Activated CD4-positive, alpha-beta T cell treated with anti-CD3 and anti-CD28 coated beads, Interleukin-2, Interleukin-4, amounts not matched to agents 100 ng/mL and 50 ng/mL, durations not matched to agents 16 hours and 8 hours (primary cell): ENCODE data around the gene PPCDC.

Source experiments
- DNase-seq: peaks from one replicate; pipeline ENCODE4 v3.0.0-alpha.2; 2020; ENCODE audit warnings: low spot score

The PPCDC gene

DNA sequence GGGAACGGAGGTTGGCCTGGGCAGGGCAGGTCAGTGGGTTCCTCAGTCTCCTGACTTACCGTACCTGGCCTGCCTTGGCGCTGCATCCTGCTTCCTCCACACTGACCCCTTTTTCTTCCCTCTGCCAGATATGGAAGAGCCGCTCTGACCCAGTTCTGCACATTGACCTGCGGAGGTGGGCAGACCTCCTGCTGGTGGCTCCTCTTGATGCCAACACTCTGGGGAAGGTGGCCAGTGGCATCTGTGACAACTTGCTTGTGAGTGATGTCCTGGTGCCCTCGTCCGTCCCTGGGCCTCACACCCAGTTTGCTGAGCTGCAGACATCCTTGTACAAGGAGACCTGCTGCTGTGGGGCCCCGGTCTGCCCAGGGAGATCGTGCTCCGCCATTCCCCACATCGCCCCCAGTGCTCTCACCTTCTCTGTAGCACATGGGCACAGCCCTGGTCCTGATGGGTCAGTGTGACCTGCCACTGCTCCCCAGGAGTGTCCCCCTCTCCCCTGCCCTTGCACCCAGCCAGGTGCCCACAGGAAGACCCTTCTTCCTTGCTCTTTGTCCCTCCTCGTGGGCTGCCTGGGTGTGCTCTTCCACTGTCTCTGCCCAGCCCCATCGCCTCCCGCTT is 21.0 kb downstream of the PPCDC start:
- DNase-seq, result no peak

DNA sequence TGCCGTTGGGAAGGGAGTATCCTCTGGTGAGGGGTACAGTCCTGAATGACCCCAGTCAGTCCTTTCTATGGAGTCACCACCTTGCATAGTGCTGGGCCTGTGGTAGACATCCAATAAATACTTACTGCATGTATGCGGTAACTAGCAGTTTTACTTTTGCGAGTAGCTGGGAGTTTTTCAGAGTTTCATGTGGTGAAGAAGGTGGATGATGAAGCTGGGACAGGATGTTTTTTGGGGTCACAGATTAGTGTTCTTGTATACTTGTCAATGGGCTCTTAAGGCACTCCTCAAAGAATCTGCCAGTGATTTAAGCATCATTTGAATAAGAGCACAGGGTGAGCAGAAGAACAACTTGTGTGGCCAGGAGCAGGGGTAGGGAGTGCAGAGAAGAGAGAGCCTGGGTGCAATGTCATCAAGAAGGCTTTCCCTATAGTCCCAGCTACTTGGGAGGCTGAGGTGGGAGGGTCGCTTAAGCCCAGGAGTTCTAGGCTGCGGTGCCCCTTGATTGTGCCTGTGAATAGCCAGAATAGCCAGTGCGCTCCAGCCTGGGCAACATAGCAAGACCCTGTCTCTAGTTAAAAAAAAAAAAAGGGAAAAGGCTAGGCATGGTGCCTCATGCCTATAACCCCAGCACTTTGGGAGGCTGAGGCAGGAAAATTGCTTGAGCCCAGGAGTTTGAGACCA is 22.1 kb downstream of the PPCDC start:
- peak; percentile 51 for DNase-seq

GRCh38 chr15:75048394-75048793 is 25.0 kb downstream of the PPCDC start:
- no peak for DNase-seq

GRCh38 chr15:75049392-75049791 is 26.0 kb downstream of the PPCDC start:
- no peak for DNase-seq

- no peak for DNase-seq
These were observed 26.9 kb downstream of the PPCDC start for GRCh38 chr15:75050283-75050682.

DNA sequence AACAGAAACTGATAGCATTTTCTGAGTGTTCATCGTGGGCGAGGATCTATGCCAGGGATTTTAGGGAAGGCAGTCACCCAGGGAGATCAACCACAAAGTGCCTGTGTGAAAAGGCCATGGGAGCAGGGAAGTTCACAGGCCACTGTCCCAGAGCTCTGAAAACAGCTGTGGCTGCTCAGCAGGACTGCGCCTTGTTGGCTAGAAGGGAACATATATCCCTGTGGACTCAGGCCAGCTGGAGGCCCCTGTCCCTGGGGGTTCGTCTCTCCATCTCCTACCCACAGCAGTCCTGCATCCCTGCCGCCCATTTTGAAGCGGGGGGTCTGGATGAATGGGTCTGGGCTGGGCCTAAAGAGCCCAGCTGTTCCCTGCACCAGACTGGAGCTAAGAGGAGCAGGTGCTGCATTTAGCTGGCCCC is 27.8 kb downstream of the PPCDC start:
- no peak for DNase-seq

- no peak for DNase-seq
These were observed 28.3 kb downstream of the PPCDC start for GRCh38 chr15:75051711-75052110.

GRCh38 chr15:75052972-75053747 is 29.8 kb downstream of the PPCDC start:
- no peak for DNase-seq

GRCh38 chr15:75053748-75054125 is 30.3 kb downstream of the PPCDC start:
- DNase-seq, result no peak

GRCh38 chr15:75054172-75054897 is 30.9 kb downstream of the PPCDC start:
- DNase-seq, result no peak

- DNase-seq, result no peak
These were observed 32.6 kb downstream of the PPCDC start for GRCh38 chr15:75056036-75056435.

- no peak for DNase-seq
These were observed 34.9 kb downstream of the PPCDC start for GRCh38 chr15:75058127-75058905.

GRCh38 chr15:75059607-75060006 is 36.2 kb downstream of the PPCDC start:
- no peak for DNase-seq

GRCh38 chr15:75061272-75061671 is 37.9 kb downstream of the PPCDC start:
- peak; percentile 33 for DNase-seq

DNA sequence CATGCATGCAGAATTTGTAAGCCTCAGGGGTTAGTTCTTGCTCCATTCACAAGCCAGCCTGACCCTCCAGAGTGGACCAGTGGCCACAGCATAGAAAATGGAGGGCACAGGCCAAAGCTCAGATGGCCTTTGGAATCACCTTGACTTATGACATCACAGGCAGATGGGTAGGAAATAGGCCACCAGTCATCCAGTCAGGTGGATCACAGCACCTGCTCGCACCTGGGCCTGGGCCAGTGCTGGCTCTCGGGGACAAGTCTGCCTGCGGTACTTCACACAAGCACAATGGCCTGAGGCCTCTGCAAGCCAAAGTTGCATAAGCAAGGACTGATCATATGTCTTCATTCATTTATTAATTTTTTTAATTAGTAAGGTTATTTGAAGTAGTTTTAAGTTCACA is 39.3 kb downstream of the PPCDC start:
- no peak for DNase-seq

DNA sequence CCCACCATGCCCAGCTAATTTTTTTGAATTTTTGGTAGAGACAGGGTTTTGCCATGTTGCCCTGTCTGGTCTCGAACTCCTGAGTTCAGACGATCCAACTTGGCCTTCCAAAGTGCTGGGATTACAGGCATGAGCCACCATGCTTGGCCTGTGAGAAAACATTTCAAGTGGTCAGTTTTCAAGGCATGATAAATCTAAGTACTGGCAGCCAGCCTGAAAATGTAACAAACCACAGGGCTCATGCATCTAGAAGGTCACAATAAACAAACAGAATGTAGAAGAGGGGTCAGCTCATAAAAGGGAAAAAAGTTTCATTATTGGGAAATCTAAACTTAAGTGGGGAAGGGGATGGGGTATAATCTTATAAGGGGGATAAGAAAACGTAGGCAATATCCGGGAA is 39.9 kb downstream of the PPCDC start:
- DNase-seq, result no peak

DNA sequence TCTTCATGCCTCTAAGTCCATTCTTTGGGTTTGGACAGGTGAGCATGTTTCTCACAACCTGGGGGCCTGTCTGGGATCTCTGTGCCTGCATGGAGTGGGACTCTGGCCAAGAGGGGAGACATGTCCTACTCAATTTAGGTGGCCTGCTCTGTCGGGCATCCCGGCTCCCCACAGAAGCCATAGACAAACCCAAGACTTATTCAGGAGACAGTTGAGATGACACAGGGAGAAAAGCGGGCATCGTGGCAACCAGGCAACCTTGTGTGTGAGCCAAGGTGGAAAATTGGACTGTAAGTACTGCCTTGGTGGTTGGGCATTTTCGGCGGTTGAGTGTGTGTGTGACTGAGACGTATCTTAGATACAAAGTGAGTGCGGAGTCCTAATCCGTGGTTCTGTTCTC is 40.5 kb downstream of the PPCDC start:
- no peak for DNase-seq

DNA sequence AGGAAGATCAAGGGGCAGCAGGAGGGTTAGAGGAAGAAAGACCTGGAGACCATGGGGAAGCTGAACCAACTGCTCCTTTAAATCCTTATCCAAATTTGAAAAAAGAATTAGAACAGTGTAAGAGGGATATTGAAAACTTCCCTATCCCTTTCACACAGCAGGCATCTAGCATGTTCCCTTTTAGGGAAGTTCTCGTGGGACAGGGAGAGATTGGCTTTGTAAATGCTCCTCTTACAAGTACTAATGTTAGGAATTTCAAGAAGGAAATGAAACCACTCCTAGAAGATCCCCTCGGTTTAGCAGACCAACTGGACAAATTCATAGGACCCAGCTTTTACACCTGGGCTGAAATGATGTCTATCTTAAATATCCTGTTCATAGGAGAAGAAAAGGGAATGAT is 41.5 kb downstream of the PPCDC start:
- DNase-seq, result no peak

DNA sequence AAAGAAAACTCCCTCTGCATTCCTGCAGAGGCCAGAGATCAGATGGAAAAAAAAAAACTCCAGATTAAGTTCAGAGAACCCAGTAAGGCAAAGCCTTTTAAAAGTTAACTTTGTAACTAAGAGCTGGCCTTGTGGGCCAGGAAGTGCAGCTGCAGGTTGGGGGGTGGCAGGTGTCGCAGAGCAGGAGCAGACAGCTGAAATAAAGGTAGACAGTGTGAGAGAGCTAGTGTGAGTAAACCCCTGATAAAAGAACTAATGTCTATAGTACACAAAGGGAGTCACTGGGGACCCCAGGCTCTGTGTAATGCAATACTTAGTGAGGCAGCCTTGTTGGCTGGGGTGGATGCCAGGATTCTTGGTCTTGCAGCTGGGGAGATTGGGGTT is 42.1 kb downstream of the PPCDC start:
- DNase-seq, result no peak

- no peak for DNase-seq
These were observed 42.6 kb downstream of the PPCDC start for GRCh38 chr15:75065851-75066509.

DNA sequence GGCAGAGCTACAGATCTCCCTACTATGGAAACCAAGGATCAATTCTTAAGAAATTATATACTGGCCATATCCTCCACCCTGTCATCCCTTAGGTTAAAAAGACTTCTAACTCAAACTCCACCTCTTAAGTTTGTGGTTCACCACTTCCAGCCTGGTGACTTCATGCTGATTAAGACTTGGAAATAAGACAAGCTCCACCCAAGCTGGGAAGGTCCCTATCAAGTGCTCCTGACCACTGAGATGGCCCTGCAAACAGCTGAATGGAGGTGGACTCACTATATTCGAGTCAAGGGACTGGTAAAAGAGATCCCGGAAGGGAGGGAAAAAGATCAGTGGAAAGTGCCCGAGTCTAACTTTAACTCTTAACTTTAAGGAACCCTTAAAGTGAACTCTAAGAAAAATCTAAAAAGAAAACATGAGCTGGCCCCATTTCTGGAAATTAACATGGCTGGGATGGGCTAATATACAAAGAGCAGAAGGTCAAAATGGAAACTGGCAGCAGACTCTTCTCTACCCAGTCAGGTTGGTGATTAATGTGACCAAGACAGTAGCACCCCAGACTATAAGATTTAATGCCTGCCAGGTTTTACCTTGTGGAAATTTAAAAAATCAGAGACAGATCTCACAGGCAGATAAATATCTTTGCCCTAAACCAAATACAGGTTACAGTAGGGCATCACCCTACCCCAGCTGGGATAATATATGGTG is 43.9 kb downstream of the PPCDC start:
- peak; percentile 86 for DNase-seq
